T-helper 2 cell treated with Interferon-gamma antibody and Interleukin-4, amounts not matched to agents 100 ng/mL and 5 ng/mL, for 36 hours (primary cell): Measurements from ENCODE around the gene CDK5. TPM values are rescaled to one million over a fixed set of nuclear protein-coding genes. Genes with fewer than 3 reads are reported as not detected.
"Not testable (repeated sequence)": the region's sequence is repeated elsewhere in the genome, so short reads cannot be mapped to it uniquely, and the experiment has no call there.

Experiments
- intact Hi-C: fragments of 100-400 bp; cut with micrococcal nuclease; formaldehyde crosslinking; loops from one replicate; pipeline ENCODE4 v1.15.1; 2023
- total RNA-seq: library from RNA; stranded (reverse); gene quantifications from 2 replicates; pipeline ENCODE4 v1.2.3, GENCODE V29; 2022

The CDK5 gene
- total RNA-seq, 1 donor from 2014 or later = 23.7 TPM

DNA sequence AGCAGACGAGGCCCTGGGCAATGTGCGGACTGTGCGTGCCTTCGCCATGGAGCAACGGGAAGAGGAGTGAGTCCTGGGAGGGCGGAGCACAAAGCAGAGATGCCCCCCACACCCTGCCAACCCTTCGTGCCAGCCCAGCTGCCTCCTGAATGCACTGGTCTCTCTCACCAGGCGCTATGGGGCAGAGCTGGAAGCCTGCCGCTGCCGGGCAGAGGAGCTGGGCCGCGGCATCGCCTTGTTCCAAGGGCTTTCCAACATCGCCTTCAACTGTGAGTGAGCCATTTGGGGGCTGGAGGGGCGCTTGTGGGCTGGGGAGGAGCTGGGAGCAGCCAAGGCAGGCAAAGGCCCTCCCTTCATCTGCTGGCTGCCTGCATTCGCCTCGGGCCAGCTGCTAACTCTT is 21.8 kb downstream of the CDK5 start:
- intact Hi-C loops = no loop called here

DNA sequence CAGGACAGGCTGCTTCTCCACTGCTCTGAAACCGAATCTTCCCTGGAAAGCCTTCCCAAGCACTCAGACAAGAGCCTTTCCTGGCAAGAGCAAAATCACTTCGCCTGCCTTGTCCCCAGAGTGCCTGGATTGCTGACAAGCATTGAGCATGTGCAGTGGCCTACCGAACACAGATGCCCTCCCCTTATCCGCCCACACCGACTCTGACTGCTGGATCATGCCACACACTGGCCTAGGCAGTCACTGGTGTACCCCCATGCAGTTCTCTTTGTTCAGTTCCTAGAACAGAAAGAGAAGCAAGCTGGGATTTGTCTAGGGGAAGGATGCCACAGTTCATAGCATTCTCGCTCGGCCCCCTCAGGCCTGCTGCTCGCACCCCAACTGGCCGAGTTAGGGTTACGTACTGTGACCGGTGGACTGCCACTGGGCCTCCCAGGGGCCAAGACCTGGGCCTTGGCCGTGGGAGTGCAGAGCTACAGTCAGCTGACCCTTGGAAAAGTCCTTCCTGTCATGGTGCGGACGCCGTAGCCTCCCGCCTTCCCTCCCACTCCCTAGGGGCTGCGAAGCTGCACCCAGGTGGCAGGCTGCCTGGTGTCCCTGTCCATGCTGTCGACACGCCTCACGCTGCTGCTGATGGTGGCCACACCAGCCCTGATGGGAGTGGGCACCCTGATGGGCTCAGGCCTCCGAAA is 22.5 kb downstream of the CDK5 start:
- intact Hi-C loops = no loop called here

DNA sequence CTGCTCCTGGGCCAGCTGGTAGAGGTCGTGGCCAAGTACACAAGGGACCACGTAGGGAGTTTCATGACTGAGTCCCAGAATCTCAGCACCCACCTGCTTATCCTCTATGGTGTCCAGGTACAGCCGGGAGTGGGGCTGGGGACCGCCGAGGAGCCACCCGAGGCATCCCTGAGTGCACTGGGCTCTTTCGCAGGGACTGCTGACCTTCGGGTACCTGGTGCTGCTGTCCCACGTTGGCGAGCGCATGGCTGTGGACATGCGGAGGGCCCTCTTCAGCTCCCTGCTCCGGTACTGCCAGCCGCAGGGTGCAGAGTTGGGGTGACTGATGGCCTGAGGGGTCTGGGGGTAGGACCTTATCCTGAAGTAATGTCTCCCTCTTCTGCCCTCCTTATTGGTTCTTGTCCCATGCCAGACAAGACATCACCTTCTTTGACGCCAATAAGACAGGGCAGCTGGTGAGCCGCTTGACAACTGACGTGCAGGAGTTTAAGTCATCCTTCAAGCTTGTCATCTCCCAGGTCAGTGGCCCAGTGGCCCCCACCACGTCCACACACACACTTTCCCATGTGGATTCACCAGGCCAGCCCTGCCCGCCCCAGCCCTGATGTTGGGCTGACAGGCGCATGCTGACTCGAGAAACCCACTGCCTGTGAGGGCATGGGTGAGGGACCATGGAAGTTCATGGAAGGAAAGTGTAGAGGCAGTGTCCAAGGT is 23.2 kb downstream of the CDK5 start:
- intact Hi-C loops = no loop called here

DNA sequence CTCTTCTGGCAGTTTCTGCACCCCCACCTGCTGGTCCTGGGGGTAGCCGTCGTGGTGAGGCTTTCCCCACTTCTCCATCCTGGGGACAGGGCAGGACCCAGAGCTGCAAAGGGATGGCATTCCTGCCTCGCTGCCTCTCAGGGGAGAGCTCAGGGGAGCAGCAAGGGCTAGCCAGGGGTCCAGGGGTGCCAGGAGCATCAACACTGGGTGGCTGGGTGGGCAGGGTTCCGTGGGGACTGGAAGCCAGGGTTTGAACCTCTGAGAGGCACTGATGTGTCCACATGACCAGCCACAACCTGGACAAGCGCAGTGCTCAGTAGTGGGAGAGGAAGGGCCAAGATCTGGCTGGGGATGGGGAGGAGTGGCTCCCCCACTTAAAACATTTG is 23.8 kb downstream of the CDK5 start:
- intact Hi-C loops = no loop called here

DNA sequence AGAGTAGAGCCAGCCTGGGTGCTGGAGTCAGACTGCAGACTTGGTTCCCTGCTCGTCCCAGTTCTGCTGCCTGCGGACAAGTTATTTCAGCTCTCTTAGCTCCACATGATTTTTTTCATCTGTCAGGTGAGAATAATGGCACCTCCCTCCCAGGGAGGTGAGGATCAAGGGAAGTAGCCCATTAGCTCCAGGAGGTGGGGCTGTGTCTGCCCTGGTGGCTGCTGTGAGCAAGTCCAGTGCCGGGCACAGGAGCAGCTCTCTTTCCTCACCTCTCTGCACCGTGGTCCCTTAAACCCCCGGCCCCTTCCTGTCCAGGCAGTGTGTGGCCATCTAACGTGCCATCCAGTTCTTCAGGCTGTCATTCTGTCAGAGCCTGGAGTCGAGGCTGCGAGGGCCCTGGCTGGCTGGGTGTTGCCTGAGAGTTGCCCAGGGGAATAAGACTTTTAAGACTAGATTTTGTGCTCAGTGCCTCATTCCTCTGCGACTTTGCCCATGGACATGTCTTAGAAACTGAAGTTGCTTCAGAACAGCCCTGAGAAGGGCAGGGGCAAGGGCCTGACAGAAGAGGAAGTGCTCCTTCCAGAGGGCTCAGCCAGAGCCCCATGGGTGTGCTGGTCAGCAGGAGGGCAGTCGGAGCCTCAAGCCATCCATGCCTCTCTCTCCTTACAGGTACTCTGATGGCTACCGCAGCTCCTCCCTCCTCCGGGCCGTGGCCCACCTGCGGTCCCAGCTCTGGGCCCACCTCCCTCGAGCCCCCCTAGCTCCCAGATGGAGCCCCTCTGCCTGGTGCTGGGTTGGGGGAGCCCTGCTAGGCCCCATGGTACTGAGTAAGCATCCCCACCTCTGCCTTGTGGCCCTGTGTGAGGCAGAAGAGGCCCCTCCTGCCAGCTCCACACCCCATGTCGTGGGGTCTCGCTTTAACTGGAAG is 24.5 kb downstream of the CDK5 start:
- intact Hi-C loops = no loop called here

DNA sequence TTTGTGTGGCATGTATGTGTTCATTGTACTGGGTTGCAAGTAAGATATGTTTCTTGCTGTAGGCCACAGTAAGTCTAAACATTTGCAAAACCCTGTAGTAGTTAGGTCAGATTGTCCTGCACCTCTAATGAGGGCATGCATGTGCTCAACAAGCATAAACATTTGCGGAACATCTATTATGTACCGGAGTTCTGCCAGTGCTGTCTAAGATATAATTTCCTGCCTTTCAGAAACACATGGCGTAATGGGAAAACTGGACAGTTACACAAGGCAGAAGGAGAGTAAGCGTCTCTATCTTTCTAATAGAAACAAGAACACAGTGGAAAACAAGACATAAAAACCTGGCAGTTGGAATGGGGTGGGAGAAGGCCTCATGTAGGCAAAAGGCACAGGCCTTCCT is 26.7 kb downstream of the CDK5 start:
- intact Hi-C loops = no loop called here

DNA sequence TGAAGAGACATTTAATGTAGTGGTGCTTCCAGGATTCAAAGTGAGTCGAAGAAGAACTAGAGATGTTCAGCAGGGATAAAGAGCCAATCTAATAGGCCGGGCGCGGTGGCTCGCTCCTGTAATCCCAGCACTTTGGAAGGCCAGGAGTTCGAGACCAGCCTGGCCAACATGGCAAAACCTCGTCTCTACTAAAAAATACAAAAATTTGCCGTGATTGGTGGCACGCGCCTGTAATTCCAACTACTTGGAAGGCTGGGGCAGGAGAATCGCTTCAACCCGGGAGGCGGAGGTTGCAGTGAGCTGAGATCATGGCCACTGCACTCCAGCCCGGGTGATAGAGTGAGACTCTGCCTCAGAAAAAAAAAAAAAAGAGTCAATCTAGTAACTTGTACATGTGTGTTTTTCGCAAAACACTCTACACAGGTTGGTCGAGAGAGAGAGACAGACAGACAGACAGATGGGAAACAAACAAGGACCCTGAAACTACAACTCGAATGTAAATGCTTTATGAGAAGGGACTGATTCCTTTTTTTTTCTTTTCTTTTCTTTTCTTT is 28.7 kb downstream of the CDK5 start:
- intact Hi-C loops = loop anchor here (1.0 kb wide), 4 partner anchors 16 to 82 kb away; partner anchors contain the start of gene TMUB1

DNA sequence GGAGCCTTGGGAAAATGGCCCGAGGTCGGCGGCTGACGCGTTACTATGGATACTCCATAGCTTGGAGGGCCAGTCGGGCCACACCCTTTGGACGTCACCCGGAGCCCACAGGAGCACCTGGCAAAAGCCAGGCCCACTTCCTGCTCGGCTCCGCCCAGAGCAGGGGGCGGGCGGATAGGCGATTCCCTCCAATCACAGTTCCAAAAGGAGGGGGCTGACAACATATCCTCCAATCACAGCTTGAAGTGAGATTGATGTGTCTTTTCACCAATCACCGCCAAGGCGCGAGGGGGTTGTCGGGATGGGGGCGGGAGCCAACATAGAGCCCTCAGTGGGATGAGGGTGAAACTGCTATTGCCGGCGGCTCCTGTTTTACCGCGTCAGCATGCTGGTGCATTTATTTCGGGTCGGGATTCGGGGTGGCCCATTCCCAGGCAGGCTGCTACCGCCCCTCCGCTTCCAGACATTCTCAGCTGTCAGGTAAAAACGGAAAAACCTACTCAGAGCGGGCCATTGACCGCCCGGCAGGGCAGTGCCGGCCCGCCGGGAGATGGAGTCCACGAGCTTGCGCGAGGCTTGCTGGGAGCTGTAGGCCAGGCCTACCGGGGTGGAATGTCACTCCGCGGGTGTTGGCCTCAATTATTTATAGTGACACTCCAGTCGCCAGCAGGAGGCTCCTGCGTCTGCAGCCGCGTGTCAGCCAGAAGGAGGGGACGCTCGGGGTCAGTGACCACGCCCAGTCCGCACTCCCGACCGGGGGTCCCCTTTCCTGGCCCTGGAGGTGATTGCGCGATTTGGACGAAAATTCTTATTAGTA is 29.4 kb downstream of the CDK5 start, which contains the start of gene ABCB8:
Gene ABCB8, plus strand, starts transcription at position 320 of the 817 bp plus-strand sequence. Its CDS starts 66 bp downstream, at position 386.
- intact Hi-C loops = loop anchor here (1.0 kb wide), 4 partner anchors 15 to 83 kb away; partner anchors contain the start of gene TMUB1

DNA sequence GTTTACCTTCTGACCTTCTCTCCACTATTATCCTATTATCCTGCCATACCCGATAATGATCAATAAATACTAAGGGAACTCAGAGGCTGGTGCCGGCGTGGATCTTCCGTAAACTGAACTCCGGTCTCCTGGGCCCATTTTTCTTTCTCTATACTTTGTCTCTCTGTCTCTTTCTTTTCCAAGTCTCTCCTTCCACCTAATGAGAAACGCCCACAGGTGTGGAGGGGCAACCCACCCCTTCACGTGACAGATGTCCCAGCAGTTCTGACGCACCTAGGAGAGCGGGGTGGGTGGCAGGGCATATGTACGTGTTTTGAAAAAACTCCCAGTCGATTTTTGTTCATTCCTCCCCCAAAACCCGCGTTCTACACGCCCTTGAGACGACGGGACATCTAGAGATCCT is 30.0 kb downstream of the CDK5 start:
- intact Hi-C loops = loop anchor here (1.0 kb wide), 4 partner anchors 14 to 84 kb away; partner anchors contain the start of gene TMUB1

DNA sequence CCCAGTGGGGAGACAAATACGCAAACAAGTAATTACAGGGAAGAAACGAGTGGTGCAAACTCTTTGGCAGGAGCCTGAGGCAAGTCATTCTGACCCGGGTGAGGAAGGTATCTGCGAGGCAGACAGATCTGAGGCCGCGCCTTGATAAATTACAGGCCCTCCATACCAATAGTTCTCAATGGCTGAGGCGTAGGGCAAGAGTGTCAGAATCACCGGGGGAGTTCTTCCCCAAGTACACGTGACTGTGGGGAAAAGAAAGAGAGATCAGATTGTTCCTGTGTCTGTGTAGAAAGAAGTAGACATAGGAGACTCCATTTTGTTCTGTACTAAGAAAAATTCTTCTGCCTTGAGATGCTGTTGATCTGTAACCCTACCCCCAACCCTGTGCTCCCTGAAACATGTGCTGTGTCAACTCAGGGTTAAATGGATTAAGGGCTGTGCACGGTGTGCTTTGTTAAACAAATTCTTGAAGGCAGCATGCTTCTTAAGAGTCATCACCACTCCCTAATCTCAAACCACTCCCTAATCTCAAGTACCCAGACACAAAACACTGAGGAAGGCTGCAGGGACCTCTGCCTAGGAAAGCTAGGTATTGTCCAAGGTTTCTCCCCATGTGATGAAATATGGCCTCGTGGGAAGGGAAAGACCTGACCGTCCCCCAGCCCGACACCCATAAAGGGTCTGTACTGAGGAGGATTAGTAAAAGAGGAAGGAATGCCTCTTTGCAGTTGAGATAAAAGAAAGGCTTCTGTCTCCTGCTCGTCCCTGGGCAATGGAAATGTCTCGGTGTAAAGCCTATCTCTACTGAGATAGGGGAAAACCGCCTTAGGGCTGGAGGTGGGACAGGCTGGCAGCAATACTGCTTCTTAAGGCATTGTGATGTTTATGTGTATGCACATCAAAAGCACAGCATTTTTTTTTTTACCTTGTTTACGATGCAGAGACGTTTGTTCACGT is 30.6 kb downstream of the CDK5 start:
- intact Hi-C loops = not testable (repeated sequence)

DNA sequence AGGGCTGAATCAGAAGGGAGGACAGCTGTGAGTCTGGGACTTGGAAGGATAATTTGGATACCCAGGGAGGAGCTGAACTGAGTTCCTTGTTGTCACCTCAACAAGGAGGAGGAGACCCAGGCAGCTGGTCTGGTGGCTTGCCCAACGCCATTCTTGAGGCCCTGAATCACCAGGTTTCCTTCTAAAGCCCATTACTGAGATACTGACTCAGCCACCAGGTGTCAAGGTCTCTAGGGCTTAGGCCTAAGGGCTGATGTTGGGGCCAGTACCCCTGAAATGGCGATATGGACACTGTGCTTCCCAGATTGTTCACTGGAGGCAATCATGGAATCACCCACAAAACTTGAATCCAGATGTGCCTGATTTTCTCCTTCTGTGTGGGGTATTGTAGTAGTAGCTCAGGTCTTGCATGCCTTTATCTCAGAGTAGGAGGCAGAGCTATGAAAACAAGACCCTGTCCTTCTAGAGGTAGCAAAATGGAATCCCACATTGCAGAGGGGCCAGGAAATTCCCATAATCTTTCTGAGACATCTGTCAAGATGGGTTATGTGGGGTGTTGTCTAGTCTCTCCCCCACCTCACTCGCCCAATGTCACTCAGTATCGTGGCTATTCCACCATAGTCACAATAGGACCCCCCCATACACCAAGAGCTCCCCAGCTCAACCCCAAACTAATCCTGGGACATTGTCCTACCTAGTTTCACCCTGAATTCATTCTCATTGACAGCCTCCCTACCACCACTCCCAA is 31.6 kb downstream of the CDK5 start:
- intact Hi-C loops = no loop called here

DNA sequence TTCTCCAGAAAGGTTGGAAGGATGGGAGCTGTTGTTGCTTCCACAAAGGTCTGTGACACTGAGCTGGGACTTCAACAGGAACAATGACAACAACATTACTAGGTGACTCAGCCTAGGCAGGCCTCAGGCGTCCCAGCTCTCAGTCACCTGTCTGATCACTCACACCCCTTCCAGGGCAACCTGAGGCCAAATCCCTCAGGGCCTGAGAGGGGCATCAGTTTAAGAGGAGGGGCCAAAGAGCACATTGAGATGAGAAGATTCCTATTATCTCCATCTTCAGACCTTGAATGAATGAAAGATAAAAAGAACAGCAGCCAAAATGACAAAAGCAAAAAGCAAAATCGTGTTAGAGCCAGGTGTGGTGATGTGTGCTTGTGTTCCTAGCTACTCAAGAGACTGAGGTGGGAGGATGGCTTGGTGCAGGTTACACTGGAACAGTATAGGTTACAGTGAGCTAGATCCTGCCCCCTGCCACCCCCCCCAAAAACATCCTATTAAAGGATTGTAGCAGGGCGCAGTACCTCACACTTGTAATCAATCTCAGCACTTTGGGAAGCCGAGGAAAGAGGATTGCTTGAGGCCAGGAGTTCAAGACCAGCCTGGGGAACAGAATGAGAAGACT is 33.2 kb downstream of the CDK5 start, which contains the start of gene ATG9B:
Gene ATG9B, minus strand, starts transcription at position 60 of the 622 bp plus-strand sequence. CDS start 71 bp downstream, outside the sequence.
- intact Hi-C loops = no loop called here

DNA sequence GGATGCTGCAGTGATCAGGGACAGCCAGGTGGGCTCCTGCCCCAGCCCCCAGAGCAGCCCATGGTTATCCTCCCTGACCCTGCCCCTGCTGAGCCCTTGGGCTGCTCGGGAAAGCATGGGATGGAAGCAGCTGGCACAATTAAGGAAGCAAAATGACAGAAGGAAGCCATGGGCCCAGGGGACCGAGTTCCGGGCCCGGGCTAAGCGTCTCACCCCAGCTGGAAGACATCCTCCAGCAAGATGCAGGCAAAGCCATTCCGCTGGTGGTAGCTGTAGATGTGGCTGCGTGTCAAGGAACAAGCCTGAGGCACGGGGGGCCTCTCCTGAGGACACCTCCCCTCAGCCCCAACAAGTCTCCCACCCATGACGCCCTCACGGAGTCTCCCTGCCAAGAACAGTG is 34.5 kb downstream of the CDK5 start:
- intact Hi-C loops = no loop called here

DNA sequence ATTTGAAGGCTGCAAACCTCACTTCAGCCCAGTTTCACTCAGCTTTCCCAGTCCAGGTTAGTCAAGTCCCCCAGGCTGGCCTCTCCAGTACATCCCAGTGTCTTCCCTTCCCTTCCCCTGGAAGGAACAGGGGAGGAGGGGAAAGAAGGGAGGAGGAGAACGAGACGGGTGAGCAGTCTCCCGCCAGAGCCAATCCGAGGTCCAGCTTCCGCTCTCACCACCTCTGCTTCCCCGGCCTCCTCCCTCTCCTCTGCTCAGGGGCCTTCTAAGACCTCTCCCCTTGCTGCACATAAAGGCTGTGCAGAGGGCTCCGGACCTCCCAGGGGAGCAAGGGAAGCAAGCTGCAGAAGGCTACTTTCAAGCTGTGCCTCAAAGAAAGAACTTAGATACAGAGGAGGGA is 37.5 kb downstream of the CDK5 start:
- intact Hi-C loops = no loop called here

DNA sequence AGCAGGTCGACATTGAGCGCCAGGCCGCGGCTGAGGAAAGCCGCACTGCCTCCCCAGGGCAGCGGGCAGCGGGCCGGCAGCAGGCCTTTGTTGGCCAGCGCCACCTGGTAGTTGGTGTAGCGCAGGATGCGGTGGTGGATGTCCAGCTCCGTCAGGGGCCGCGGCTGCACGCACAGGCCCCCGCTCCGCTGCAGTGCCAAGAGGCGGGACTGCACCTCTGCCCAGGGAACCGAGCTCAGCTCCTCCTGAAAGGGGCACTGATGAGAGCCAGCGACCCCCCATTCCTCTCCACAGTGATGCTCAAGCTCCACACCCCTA is 38.6 kb downstream of the CDK5 start:
- intact Hi-C loops = no loop called here

DNA sequence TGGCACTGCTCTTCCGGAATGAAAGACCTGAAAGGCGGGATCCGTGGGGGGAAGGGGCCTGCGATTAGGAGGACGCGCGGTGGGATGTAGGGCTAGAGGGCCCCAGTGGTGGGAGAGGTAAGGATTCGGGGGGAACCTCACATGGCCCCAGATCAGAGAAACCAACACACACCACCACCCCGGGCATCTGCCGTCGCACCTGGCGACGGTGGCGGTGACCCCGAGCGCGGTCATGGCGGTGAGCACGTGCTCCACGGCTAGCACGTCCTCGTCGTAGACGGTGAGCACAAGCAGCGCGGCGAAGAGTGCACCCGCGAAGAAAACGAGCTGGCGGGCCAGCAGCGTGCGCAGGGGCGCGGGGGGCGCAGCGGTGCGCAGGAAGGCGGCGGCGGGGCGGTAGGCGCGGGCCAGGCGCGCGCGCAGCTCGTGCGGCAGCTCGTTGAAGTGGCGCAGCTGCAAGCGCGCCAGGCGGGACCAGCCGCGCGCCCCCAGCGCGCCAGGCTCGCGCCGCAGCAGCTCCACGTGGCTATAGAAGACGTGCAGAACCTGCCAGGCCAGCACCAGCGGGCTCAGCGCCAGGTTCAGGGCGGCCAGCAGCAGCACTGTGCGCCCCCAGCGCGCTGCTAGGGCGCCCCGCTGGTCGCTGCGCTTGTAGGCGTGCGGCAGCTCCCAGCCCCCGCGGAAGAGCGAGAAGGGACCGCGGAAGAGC is 39.1 kb downstream of the CDK5 start:
- intact Hi-C loops = loop anchor here (1.0 kb wide), 1 partner anchor 55 kb away; no protein-coding TSS in a partner anchor

DNA sequence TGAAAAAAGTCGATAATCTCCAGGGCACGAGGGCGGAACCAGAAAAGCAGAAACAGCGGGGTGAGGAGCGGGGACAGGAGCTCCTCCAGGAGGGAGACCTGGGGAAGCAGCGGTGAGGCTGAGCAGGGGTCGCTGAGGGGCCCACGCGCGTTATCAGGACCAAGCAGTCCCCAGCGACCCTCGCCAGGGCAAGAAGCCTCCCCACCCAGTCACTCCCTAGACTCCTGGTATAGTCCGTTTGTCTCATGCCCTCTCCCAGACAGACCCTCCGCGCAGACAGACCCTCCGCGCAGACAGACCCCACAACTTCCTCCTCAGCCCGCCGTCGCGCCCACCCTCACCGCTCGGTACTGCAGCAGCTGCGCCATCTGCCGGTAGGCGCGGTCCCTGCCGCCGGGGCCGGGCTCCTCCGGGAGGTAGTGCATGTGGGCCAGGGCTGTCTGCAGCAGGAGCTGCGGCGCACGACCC is 39.7 kb downstream of the CDK5 start:
- intact Hi-C loops = loop anchor here (1.0 kb wide), 1 partner anchor 55 kb away; no protein-coding TSS in a partner anchor
